Activated naive CD4-positive, alpha-beta T cell treated with anti-CD3 and anti-CD28 coated beads, Interleukin-2, amount 50 U/mL, for 72 hours (primary cell): ENCODE data around the gene ITGAX. TPM values are rescaled to one million over a fixed set of nuclear protein-coding genes. Genes with fewer than 3 reads are reported as not detected.
"Not testable (repeated sequence)": the region's sequence is repeated elsewhere in the genome, so short reads cannot be mapped to it uniquely, and the experiment has no call there.

Experiments used
- ATAC-seq, 2 donors: fragments of 150-1000 bp; cut with Tn5 transposase; 2 replicates each; pipeline ENCODE4 v1.10.0; 2021; ENCODE audit warnings: mild to moderate bottlenecking in 2 of 2, moderate library complexity in 2 of 2
- DNase-seq, 2 donors: peaks; one replicate each; pipeline ENCODE4 v3.0.0; 2021 to 2022; ENCODE audit warnings: low spot score in 2 of 2
- H3K27ac Mint-ChIP-seq, 2 donors: one replicate each; pipeline ENCODE4 v1.8.0; 2022; ENCODE audit warnings: mild to moderate bottlenecking in 2 of 2, mixed read lengths in 2 of 2
- H3K36me3 Mint-ChIP-seq, 2 donors: one replicate each; pipeline ENCODE4 v1.8.0; 2022; ENCODE audit warnings: mixed read lengths in 2 of 2
- H3K9me3 Mint-ChIP-seq, 2 donors: one replicate each; pipeline ENCODE4 v1.8.0; 2022; ENCODE audit warnings: mixed read lengths in 2 of 2
- total RNA-seq, 2 donors: library from RNA; stranded (reverse); gene quantifications; one replicate each; pipeline ENCODE4 v1.2.3, GENCODE V29; 2022

Gene ITGAX
- total RNA-seq, 2 donors from 2014 or later, result 7.3 to 19.1 TPM

- no peak for DNase-seq
- H3K9me3 Mint-ChIP-seq, result no peaks in the 10 kb centered on the region
- no peaks in the 10 kb centered on the region for H3K36me3 Mint-ChIP-seq
- no peak for ATAC-seq
- H3K27ac Mint-ChIP-seq, result no peak overlapping the region
Measured at GRCh38 chr16:31411024-31411844, 56.3 kb downstream of the ITGAX start.

GRCh38 chr16:31412750-31413149, 57.8 kb downstream of the ITGAX start:
- no peaks in the 10 kb centered on the region for H3K9me3 Mint-ChIP-seq
- peak overlapping the region in 1 of 2 donors; percentile 37 for H3K27ac Mint-ChIP-seq
- DNase-seq (no peak), ATAC-seq (no peak)
- no peaks in the 10 kb centered on the region for H3K36me3 Mint-ChIP-seq

GRCh38 chr16:31413381-31413780, 58.4 kb downstream of the ITGAX start:
- Mint-ChIP-seq H3K9me3 (no peaks in the 10 kb centered on the region), H3K36me3 (peaks cover 0 to 5% of the 10 kb centered on the region in 2 donors), H3K27ac (peak overlapping the region; percentile 4 to 69)
- ATAC-seq (no peak), DNase-seq (no peak)

GRCh38 chr16:31413943-31414342, 59.0 kb downstream of the ITGAX start:
- H3K27ac Mint-ChIP-seq, result peak overlapping the region in 1 of 2 donors; percentile 4
- H3K9me3 Mint-ChIP-seq, result no peaks in the 10 kb centered on the region
- ATAC-seq, result no peak
- H3K36me3 Mint-ChIP-seq, result peaks cover 0 to 6% of the 10 kb centered on the region in 2 donors
- no peak for DNase-seq

GRCh38 chr16:31414706-31415105, 59.7 kb downstream of the ITGAX start:
- DNase-seq (no peak), ATAC-seq (peak in 1 of 2 donors; percentile 11)
- Mint-ChIP-seq H3K27ac (no peak overlapping the region), H3K9me3 (no peaks in the 10 kb centered on the region), H3K36me3 (peaks cover 0 to 6% of the 10 kb centered on the region in 2 donors)

- ATAC-seq (no peak), DNase-seq (no peak)
- Mint-ChIP-seq H3K36me3 (peaks cover 0 to 6% of the 10 kb centered on the region in 2 donors), H3K27ac (no peak overlapping the region), H3K9me3 (no peaks in the 10 kb centered on the region)
Measured at GRCh38 chr16:31416371-31416770, 61.4 kb downstream of the ITGAX start.

GRCh38 chr16:31417036-31417435, 62.1 kb downstream of the ITGAX start:
- H3K27ac Mint-ChIP-seq, H3K9me3 Mint-ChIP-seq, ATAC-seq, H3K36me3 Mint-ChIP-seq, DNase-seq: not testable (repeated sequence)

- Mint-ChIP-seq H3K27ac (no peak overlapping the region), H3K9me3 (no peaks in the 10 kb centered on the region)
- DNase-seq, result no peak
Measured at GRCh38 chr16:31417916-31418315, 62.9 kb downstream of the ITGAX start.

GRCh38 chr16:31420037-31420436, 65.1 kb downstream of the ITGAX start:
- Mint-ChIP-seq H3K27ac (peak overlapping the region in 1 of 2 donors; percentile 18), H3K36me3 (peaks cover 0 to 6% of the 10 kb centered on the region in 2 donors), H3K9me3 (no peaks in the 10 kb centered on the region)
- ATAC-seq (peak; percentile 19 to 62), DNase-seq (no peak)

More at GRCh38 chr16:31417916-31418315, 62.9 kb downstream of the ITGAX start:
- H3K36me3 Mint-ChIP-seq, result peaks cover 0 to 6% of the 10 kb centered on the region in 2 donors
- no peak for ATAC-seq

GRCh38 chr16:31421587-31421986, 66.6 kb downstream of the ITGAX start:
- Mint-ChIP-seq H3K27ac (no peak overlapping the region), H3K36me3 (peaks cover 0 to 6% of the 10 kb centered on the region in 2 donors)

GRCh38 chr16:31423241-31423640, 68.3 kb downstream of the ITGAX start:
- peak overlapping the region in 1 of 2 donors; percentile 73 for H3K27ac Mint-ChIP-seq
- no peaks in the 10 kb centered on the region for H3K9me3 Mint-ChIP-seq
- DNase-seq (no peak), ATAC-seq (no peak)
- peaks cover 0 to 3% of the 10 kb centered on the region in 2 donors for H3K36me3 Mint-ChIP-seq

More at GRCh38 chr16:31421587-31421986, 66.6 kb downstream of the ITGAX start:
- DNase-seq (peak; percentile 65 to 70), ATAC-seq (peak; percentile 96 to 99)
- H3K9me3 Mint-ChIP-seq, result no peaks in the 10 kb centered on the region

- Mint-ChIP-seq H3K36me3 (no peaks in the 10 kb centered on the region), H3K27ac (peak overlapping the region in 1 of 2 donors; percentile 73), H3K9me3 (no peaks in the 10 kb centered on the region)
- no peak for DNase-seq
- ATAC-seq, result no peak
Measured at GRCh38 chr16:31423801-31424200, 68.8 kb downstream of the ITGAX start.

- peak in 1 of 2 donors; percentile 47 for ATAC-seq
- Mint-ChIP-seq H3K36me3 (no peaks in the 10 kb centered on the region), H3K9me3 (no peaks in the 10 kb centered on the region), H3K27ac (no peak overlapping the region)
- DNase-seq, result peak; percentile 53 to 59
Measured at GRCh38 chr16:31427441-31428278, 72.7 kb downstream of the ITGAX start.

GRCh38 chr16:31428279-31428597, 73.3 kb downstream of the ITGAX start, which contains the start of gene COX6A2:
COX6A2 (minus strand) TSS chr16:31428360; CDS start chr16:31428325, 35 bp downstream.
- ATAC-seq, result no peak

GRCh38 chr16:31428638-31429247, 73.8 kb downstream of the ITGAX start:
- ATAC-seq, result peak in 1 of 2 donors; percentile 43
- DNase-seq, result no peak
- Mint-ChIP-seq H3K9me3 (no peaks in the 10 kb centered on the region), H3K36me3 (no peaks in the 10 kb centered on the region), H3K27ac (no peak overlapping the region)

More at GRCh38 chr16:31428279-31428597, 73.3 kb downstream of the ITGAX start, which contains the start of gene COX6A2:
- no peak within 1 kb of the TSS for H3K27ac Mint-ChIP-seq
- no peaks in the 10 kb centered on the region for H3K36me3 Mint-ChIP-seq
- H3K9me3 Mint-ChIP-seq, result no peaks in the 10 kb centered on the region
- no peak for DNase-seq

GRCh38 chr16:31429314-31429713, 74.3 kb downstream of the ITGAX start:
- Mint-ChIP-seq H3K36me3 (no peaks in the 10 kb centered on the region), H3K27ac (no peak overlapping the region), H3K9me3 (no peaks in the 10 kb centered on the region)
- no peak for DNase-seq
- no peak for ATAC-seq

GRCh38 chr16:31429796-31430195, 74.8 kb downstream of the ITGAX start:
- H3K27ac Mint-ChIP-seq, result no peak overlapping the region
- H3K9me3 Mint-ChIP-seq, result no peaks in the 10 kb centered on the region
- DNase-seq, result no peak
- H3K36me3 Mint-ChIP-seq, result no peaks in the 10 kb centered on the region
- no peak for ATAC-seq
